GM21515 (cell line): ENCODE measurements around the gene FBXW8.

Experiments
- ATAC-seq: cut with Tn5 transposase; IDR thresholded peaks from one replicate; pipeline ENCODE4 v1.9.1; 2021; ENCODE audit not compliant: unreplicated experiment

FBXW8 gene

DNA sequence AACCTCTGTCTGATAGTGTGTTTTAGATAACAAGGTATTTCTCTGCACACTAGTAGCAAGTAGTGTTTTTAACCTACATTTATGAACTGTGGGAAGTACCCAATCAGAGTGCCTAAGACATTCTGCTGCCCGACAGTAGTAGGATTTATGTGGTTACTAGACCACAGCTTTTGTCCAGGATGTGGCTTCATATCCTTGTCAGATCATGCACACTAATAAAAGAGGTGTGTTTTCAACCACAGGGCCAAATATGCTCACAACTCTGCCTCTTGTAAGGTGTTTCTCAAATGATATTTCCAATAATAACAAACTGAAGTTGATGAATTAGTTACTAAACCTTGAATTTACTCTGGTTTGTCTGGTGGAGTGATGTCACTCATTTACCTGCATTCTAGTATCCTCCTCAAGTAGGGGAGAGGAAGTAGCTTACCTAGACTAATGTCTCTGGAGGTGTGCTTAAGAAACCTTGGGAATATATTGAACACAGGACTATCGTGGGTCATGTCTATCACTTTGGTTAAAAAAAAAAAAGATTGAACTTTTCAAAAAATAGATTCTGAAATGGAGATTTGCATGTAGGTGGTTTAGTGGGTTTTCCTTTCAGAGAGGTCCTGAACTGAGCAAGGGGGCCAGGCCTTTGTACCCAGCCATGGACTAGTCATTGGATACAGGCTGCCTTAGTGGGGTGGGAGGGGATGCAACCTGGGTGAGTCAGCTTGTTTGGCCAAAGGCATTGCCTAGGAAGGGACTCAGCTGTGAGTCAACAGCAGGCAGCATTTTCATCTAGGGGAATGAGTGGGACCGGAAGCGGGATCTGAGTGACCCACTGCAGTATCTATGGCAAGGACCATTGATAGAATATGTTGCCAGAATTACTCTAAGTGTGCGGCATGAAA, 14.1 kb downstream of the FBXW8 start:
- ATAC-seq, result peak; percentile 70

DNA sequence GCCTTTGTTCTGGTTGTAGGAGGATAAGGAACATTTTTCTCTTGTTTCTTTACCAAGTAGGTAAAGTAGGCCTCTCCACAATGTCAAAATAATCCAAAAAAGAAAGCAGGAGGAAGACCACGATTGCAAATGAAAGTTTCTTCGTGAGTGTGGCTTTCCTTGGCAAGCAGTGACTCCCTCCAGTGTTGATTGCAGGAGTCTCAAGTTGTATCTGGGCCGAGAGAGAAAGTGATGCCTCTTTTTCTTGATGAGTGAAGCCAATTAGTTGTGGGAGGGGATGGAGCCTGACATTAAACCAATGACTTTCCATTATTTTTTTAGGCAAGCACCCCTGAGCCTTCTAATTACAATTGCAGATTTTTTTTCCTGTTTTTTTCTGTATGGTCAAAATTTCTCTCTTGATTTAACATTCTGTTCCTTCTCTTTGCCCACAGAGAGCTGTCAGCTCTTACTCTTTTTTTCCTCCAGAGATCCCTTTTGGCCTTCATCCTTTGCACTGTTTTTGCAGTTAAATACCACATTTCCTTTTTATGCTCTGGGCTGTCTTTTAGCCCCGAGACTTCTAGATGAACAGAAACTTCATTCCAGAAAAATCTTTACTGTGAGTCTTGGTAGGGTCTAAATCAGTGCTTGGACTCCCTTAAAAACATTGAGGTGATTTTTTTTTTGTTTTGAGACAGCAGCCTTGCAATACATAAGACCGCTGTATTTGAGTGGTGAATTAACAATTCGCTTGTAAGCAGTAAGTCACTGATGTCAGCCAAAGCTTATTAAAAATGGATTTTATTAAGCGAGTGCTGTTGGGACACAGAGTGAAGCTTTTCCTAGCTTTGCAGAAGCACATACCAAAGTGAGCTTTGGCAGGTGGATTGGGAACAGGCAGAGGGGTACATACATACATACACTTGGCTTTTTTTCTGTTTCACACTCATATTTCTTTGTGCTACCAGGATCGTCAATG, 15.8 kb downstream of the FBXW8 start:
- no peak for ATAC-seq

- no peak for ATAC-seq
Observed at GRCh38 chr12:116927244-116927940, 16.6 kb downstream of the FBXW8 start.

DNA sequence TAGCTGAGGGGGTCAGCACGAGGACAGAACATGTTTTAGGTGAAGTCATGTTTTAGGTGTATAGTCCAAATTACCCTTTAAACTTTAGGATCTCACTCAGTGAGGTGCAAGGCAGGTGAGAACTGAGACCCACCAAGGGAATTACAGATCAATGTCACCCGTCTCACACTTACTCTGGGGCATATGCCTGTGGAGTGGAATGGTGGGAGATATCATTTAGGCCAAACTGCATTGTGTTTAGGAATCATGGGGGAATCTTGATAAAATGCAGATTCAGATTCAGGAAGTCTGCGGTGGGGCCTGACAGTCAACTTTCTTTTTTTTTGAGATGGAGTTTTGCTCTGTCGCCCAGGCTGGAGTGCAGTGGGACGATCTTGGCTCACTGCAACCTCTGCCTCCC, 17.8 kb downstream of the FBXW8 start:
- ATAC-seq, result no peak

DNA sequence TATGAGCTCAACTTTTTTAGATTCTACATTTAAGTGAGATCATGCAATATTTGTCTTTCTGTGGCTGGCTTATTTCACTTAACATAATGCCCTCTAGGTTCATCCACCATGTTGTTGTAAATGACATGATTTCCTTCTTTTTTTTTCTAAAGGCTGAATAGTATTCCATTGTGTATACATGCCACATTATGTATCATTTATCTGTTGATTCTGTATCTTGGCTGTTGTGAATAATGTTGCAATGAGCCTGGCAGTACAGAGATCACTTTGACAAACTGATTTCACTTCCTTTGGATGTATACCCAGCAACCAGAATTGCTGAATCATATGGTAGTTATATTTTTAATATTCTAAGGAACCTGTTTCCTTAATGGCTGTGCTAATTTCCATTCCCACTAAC, 19.1 kb downstream of the FBXW8 start:
- ATAC-seq, result no peak

GRCh38 chr12:116931665-116932064, 20.9 kb downstream of the FBXW8 start:
- no peak for ATAC-seq

DNA sequence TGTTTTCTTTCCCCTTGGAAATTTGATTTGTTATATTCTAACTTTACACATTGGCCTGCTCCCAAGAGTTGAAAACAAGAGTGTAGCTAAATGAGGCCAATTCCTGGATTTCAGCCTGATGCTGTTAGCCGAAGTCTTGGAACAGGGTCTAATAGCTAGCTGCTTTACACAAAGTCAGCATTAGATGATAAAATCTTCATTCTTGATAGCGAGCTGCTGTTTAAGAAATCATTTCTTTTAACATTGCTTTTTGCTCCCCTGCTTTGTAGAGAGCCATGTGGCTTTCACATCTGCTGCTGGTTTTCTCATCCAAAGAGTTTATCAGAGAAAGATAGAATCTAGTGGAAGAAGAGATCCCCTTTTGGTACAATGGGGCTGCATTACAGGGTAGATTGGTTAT, 22.3 kb downstream of the FBXW8 start:
- ATAC-seq, result no peak

DNA sequence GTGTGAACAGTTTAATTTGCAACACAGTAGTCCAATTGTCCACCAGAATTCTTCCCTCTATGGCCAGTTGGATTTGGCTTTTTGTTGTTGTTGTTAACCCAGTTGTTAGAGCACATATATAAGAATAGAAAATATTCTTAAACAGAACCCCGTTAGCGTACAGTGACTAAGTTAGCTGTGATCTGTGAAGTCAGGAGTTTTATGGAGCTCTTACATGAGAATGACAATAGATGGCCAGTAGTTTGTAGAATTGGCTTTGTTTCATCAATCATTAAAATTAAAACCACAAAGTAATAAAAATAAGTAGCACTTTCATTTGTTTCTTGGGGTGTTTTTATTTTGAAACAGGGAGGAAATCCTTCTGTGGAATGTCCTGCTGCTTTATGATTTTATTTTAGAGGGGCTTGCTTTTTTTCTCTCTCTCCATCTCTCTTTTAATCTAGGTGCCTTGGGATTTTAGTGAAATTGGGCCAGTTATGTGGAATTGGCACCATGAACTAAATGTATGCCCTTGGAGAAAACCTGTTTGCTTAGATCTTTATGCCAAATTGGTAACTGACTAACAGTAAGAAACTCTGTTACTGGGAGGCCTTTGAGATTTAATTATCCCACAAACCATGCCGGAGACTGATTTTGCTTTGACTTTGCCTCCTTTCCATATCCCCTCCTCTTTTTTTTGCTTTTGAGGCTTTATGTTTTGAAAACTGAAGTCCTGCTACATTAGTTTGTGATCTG, 22.9 kb downstream of the FBXW8 start:
- no peak for ATAC-seq

GRCh38 chr12:116934908-116935705, 24.4 kb downstream of the FBXW8 start:
- ATAC-seq, result no peak

DNA sequence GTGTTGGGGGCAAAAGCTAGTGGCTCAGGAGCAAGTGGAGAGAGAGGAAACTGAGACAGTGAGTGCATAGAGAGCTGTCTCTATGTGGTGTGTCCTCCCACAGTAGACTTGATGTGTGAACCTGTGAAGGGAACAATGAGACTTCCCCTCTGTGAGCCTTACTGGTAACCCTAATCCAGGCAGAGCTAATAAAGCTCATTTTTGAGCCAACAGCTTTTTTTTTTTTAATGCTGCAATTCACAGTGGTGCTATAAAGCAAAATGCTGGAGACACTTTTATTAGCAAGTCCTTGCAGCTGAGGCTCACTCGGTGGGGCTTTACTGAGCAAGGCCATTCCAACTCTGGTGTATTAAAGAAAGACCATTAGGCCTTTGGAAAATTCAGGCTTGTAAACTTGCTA, 26.9 kb downstream of the FBXW8 start:
- no peak for ATAC-seq

DNA sequence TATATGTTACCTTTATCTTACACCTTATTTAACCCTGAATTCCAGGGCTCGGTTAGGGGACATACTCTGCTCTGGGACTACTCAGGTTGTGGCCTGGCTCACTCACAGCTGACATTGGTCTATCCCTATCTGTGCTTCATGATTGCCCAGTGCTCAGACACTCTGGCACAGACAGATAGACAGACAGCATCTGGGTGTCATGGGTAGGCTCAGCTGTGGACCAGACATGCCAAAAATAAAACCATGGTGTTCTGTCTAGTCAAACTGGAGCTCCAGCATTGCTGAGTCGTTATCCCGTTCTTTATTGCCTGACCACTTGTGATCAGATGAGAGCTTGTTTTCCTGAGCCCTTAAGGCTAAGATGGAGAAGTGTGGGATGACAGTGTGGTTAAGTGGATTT, 29.0 kb downstream of the FBXW8 start:
- ATAC-seq, result no peak

DNA sequence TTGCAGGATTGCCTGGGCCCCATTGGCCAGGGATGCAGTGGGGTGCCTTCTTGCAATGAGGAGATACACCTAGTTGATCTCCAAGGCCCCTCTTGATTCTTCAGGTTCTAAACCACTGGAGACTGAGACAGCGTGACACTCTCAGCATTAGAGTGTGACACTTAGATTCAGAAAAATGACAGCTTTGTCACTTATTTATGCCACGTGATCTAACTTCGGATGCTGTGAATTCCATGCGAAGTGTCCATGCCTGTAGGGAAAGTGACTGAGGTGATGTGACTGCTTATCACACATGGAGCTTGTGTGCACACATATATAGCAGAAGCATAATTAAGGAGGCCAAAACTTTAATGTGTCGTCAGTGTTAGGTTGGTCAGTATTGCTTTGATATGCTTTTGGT, 30.4 kb downstream of the FBXW8 start:
- no peak for ATAC-seq

DNA sequence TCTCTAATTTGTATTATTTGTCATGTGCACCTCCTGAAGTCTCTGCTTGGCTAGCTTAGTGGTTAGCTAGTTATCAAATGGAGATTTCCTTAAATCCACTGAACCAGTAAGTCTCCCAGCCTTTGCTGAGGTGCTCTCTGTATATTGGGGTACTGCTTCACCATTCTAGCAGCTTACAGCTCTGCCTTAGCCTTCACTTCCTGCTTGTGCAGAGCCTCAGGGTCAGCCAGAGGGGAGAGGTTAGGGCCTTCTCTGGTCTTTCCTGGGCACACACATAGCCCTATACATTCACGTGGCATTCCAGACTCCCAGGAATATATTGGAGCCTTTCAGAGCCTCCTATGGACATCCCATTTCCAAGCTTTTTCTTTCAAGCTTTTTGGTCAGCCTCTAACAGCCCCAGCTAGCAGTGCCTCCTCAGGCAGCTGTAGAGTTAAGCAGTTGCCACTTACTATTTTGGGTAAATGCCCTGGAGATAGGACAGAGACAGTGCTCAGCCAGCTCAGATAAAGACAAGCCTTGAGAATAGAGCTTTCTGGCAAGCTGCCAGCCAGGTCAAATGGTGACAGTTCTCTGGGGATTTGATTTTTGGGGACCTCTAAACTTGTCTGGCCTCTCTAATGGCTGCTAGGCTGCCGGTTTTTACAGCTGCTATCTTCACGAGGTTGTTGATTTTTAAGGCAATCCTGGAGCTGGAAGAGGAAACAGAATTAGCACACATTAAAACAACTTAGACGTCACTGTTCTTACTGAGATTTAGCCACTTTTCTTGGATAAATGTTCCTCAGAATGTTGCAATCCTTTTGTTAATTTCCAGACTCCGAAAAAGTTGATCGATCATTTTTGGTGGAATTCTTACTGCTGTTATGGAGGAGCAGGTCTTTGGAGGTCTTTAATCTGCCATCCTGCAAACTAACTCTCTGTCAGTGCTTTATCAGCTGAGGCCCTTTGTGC, 32.9 kb downstream of the FBXW8 start:
- no peak for ATAC-seq

GRCh38 chr12:116945886-116946550, 35.3 kb downstream of the FBXW8 start:
- ATAC-seq, result no peak

DNA sequence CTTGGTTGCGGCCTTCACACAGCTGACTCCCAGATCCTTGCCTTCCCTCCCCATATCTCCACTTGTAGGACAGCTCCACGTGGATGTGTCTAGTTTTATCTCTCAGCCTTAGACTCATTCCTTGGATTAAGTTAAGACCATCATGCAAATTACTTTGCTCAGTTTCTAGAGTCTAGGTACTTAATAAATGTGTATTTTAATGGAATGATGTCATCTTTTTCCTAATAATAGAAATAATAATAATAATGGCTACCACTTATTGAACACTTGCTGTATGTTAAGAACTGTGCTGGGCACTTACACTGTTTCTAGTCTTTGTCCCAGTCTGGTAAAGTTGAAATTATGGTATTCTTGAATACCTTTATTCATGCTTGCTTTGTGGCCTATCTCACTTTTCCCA, 37.5 kb downstream of the FBXW8 start:
- no peak for ATAC-seq

DNA sequence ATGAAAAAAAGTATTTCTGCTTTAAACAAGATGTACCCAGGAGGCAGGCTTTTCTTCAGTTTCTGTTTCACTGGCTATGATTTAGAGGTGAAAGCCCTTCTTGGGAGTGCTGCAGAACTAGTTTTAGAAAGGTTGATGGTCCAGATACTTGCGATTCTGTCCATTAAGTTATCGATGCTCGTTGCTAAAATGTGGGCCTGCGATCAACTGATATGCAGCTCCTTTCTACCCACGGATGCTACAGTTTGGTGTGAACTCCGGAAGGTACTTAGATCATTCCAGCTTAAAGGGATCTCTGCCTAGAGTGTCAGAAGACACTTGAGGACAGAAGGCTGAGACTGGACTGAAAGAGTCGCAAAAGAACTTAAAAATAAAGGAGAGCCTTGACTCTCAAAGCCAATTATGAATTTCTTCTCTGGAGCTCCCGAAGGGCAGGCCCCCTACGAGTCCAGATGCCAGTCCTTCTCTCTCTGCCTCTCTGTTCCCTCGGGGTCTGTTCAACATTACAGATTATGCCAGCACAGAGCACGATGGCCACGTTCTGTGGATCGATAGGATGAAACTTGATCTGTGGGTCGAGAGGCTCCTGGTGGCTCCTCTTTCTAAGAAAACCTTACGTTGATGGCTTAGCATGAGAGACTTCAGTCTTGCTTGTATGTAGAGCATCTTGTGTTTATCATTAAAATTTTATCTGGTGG, 40.0 kb downstream of the FBXW8 start:
- no peak for ATAC-seq

DNA sequence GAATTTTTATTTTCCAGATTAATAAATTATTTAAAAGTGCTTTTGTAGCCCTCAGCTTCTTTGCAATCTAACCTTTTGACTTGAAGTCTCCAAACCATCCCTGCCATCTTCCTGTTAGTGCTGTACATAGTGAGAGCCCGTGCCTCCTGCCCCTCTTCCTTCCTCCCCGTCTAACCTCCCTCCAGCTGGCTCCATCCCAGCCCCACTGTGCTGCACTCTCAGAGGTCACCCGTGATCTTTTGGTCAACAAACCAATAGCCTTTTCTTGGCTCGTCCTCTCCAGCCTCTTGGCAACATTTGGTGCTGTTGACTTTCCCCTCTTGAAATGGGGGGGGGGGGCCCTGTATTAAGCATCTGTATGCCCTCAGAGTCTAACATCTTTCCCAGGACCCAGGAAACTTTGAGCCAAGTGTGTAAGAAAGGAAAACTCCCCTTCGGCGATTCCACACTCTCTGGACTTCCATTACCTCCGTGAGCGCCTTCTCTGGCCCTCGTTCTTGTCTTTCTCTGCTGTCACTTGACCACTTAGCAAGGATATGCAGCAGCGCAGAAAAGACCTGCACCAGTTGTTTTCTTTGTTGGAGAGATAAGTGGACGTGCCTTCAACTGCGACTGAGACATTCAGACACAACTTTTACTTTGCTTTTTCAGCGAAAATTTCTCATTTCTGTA, 44.1 kb downstream of the FBXW8 start:
- no peak for ATAC-seq
